GM12878 (cell line): Measurements from ENCODE around the gene XPC. TPM values are rescaled to one million over a fixed set of nuclear protein-coding genes. Genes with fewer than 3 reads are reported as not detected.
"Not testable (repeated sequence)": the region's sequence is repeated elsewhere in the genome, so short reads cannot be mapped to it uniquely, and the experiment has no call there.

ENCODE experiments used
- ATAC-seq: fragments of 200-7000 bp; cut with Tn5 transposase; 3 replicates; pipeline ENCODE4 v1.9.1; 2020; ENCODE audit warnings: mild to moderate bottlenecking, moderate library complexity
- BruUV-seq: library from RNA; stranded (reverse); fragments of 400-500 nt; replicated peaks from 2 replicates; lab custom pipeline; 2021; lab: Mats Ljungman, UMichigan
- CTCF ChIA-PET: fragments of 300-600 bp; sonication (Branson Sonifier 250); formaldehyde crosslinking; extraction: SDS; loops from one replicate; lab custom pipeline; 2021; ENCODE audit warnings: inconsistent platforms; lab: Yijun Ruan, JAX
- POLR2A ChIA-PET: fragments of 350-600 bp; formaldehyde crosslinking; extraction: SDS; loops from one replicate; lab custom pipeline; 2021; ENCODE audit warnings: inconsistent platforms; lab: Charles Lee
- RAD21 ChIA-PET: fragments of 300-600 bp; sonication (Branson Sonifier 250); formaldehyde crosslinking; loops from one replicate; lab custom pipeline; 2023; ENCODE audit warnings: antibody characterized with exemption; ENCODE audit not compliant: unreplicated experiment; lab: Charles Lee
- SMC1A ChIA-PET: fragments of 300-600 bp; sonication (Branson Sonifier 250); formaldehyde crosslinking; loops from one replicate; lab custom pipeline; 2023; ENCODE audit not compliant: unreplicated experiment, uncharacterized antibody; lab: Charles Lee
- DNase-seq: peaks from one replicate; pipeline ENCODE4 v3.0.0-alpha.2; 2011; ENCODE audit warnings: low read depth, low spot score
- FAIRE-seq: peaks from 3 replicates; lab custom pipeline; 2011; peaks lifted over from hg19 to GRCh38; lab: Jason Lieb, UNC
- H2AFZ ChIP-seq: 2 replicates; pipeline ENCODE4 v1.6.0; 2011; ENCODE audit warnings: low read depth, low read length, control low read depth; ENCODE audit not compliant: control insufficient read depth
- H3K27ac ChIP-seq: 2 replicates; pipeline ENCODE4 v1.5.1; 2011; ENCODE audit warnings: control low read depth; ENCODE audit not compliant: control insufficient read depth, insufficient read depth
- H3K27me3 ChIP-seq, 2 experiments: replicated peaks in 1 of 2; 2 replicates each; pipeline versions ENCODE4 v1.6.0 to v1.6.1; 2011; ENCODE audit warnings: low read length in 1 of 2; ENCODE audit not compliant: control insufficient read depth in 2 of 2, insufficient read depth in 2 of 2
- H3K36me3 ChIP-seq, 2 experiments: 2 replicates each; pipeline ENCODE4 v1.5.1; 2011; ENCODE audit warnings: low read length in 1 of 2; ENCODE audit not compliant: control insufficient read depth in 2 of 2, insufficient read depth in 2 of 2
- H3K4me1 ChIP-seq: 2 replicates; pipeline ENCODE4 v1.6.1; 2011; ENCODE audit warnings: mild to moderate bottlenecking, low read length, moderate library complexity, mixed read lengths; ENCODE audit not compliant: control insufficient read depth, insufficient read depth
- H3K4me2 ChIP-seq: 2 replicates; pipeline ENCODE4 v1.6.0; 2011; ENCODE audit warnings: control low read depth; ENCODE audit not compliant: control insufficient read depth, insufficient read depth
- H3K4me3 ChIP-seq: fragments of 200-600 bp; sonication (generic); 2 replicates; pipeline ENCODE4 v1.5.1; 2016
- H3K79me2 ChIP-seq: 2 replicates; pipeline ENCODE4 v1.6.0; 2011; ENCODE audit warnings: low read length; ENCODE audit not compliant: control insufficient read depth, insufficient read depth
- H3K9ac ChIP-seq: 2 replicates; pipeline ENCODE4 v1.8.0; 2011; ENCODE audit warnings: low read length, control low read depth, mixed read lengths; ENCODE audit not compliant: control insufficient read depth, insufficient read depth
- H3K9me3 ChIP-seq: replicated peaks from 3 replicates; pipeline ENCODE4 v1.5.1; 2011; ENCODE audit warnings: mild to moderate bottlenecking, low read length; ENCODE audit not compliant: control insufficient read depth, insufficient read depth
- H4K20me1 ChIP-seq: 2 replicates; pipeline ENCODE4 v1.6.0; 2011; ENCODE audit not compliant: control insufficient read depth, insufficient read depth
- EED ChIP-seq: sonication (generic); IDR thresholded peaks from 2 replicates; pipeline ENCODE4 v1.6.1; 2016; ENCODE audit warnings: antibody characterized with exemption, low read depth
- POU2F2 ChIP-seq: IDR thresholded peaks from 3 replicates; pipeline ENCODE4 v1.6.1; 2011; ENCODE audit warnings: low read depth, mild to moderate bottlenecking, low read length, borderline replicate concordance
- RBBP5 ChIP-seq: fragments of 200-600 bp; sonication (generic); conservative IDR thresholded peaks from 2 replicates; pipeline ENCODE4 v1.6.1; 2016
- RUNX3 ChIP-seq: IDR thresholded peaks from 2 replicates; pipeline ENCODE4 v1.6.1; 2012; ENCODE audit warnings: low read length, inconsistent platforms
- SPI1 ChIP-seq: IDR thresholded peaks from 2 replicates; pipeline ENCODE4 v1.6.1; 2011; ENCODE audit warnings: low read depth, mild to moderate bottlenecking, low read length, moderate library complexity, borderline replicate concordance; ENCODE audit not compliant: insufficient read depth
- WGBS: methylation state at CpG from one replicate; pipeline ENCODE4 v1.1.6; 2016; ENCODE audit warnings: low lambda C conversion rate; ENCODE audit not compliant: insufficient replicate concordance, insufficient coverage; ENCODE audit errors: missing lambda C conversion rate; 5-methylcytosine and 5-hydroxymethylcytosine counted together
- in situ Hi-C: fragments of 300-500 bp; cut with MboI; formaldehyde crosslinking; loops from 9 replicates; pipeline ENCODE4 v1.14.3; 2018; ENCODE audit warnings: mixed read lengths
- intact Hi-C: fragments of 100-400 bp; cut with micrococcal nuclease; formaldehyde crosslinking; loops from one replicate; pipeline ENCODE4 v1.14.2; 2022; ENCODE audit not compliant: unreplicated experiment
- polyA plus RNA-seq, 11 experiments: library from polyadenylated mRNA; depleted of rRNA in 4 of 11; unstranded in 6 of 11; stranded (reverse) in 5 of 11; fragments of >200 nt; fragmentation: Nextera tagmentation in 4 of 11; fragmentation: Illumina TruSeq in 1 of 11; extraction: Ambion mirVana in 4 of 11; extraction: Trizol in 1 of 11; gene quantifications; 1 replicate in 1 of 11; 2 replicates in 10 of 11; pipeline versions ENCODE4 v1.2.1 to v1.2.3, GENCODE V29; 2011 to 2016; ENCODE audit warnings: inconsistent platforms in 2 of 11, missing spikeins in 2 of 11, low read depth in 1 of 11
- total RNA-seq, 4 experiments: library from RNA; depleted of rRNA in 3 of 4; stranded (reverse); fragments of >200 nt in 3 of 4; fragmentation: Illumina TruSeq in 1 of 4; extraction: Trizol in 1 of 4; gene quantifications; 2 replicates each; pipeline versions ENCODE4 v1.2.1 to v1.2.3, GENCODE V29; 2013 to 2021

XPC gene
- total and polyA plus RNA-seq, 10 of the 15 experiments (the other 5 are each of a cell fraction or from before 2014, with no cell fraction given) = 4.0 to 48.3 (median 29.8) TPM

DNA sequence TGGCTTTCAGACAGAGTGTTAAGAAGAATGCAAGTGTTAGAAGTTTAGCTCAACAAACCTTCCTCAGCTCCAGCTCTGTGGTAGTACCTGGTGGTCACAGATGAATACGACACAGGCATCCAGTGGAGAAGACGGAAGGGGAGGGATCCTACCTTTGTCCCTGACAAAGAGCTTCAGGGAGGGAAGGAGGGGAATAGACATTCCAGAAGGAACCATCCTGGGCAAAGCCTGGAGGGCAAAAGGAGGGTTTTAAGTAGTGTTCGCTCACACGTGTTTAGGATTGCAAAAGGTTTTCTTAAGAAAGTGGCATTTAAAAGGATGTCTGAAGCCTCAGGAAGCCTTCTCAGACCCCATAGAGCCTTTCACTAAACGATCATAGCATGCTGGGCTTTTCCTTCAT lies 56.5 kb downstream of the XPC start (continued):
- no peak for TF ChIP-seq POU2F2
- TF ChIP-seq EED = no peak
- TF ChIP-seq RBBP5 = no peak
- no peak for TF ChIP-seq SPI1
- no peak for TF ChIP-seq RUNX3
- TF ChIP-seq, all 136 proteins: peak for 0

DNA sequence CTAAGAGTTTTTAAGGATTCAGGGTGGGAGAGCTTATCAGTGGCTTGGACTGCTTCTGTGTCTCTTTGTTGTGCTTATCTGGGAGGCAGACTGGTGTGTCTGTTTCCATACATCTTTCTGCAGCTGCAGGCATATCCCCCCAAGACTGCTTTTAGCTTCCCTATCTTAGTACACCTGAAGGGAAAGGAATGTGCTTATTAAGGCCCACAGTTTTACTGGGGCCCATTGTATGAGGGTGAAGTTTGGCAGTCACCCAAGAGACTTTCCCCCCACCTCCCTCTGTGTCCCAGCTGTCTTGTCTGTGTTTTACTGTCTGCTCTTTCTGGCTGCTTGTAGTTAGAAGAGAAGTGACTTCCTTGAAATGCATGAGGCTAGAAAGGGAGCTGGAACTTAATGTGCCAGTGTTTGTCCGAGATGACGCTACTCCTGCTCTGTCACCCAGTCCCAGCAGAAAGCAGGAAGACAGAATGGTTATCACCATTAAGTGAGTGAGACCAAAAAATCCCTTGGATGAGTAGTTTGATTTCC lies 57.4 kb downstream of the XPC start:
- in situ Hi-C loops, H3K36me3 ChIP-seq: not testable (repeated sequence)

More for the DNA sequence above, 57.4 kb downstream of the XPC start:
- H3K4me2 ChIP-seq, H3K4me1 ChIP-seq, BruUV-seq, H2AFZ ChIP-seq, H3K4me3 ChIP-seq, H4K20me1 ChIP-seq, FAIRE-seq, H3K27me3 ChIP-seq, SMC1A ChIA-PET, ATAC-seq, DNase-seq, H3K9me3 ChIP-seq, POLR2A ChIA-PET, H3K27ac ChIP-seq, RAD21 ChIA-PET: not testable (repeated sequence)
- CTCF ChIA-PET = interaction anchor here (1.4 kb wide), 1 partner anchor 225 kb away, joined by 7 read pairs; no protein-coding TSS in a partner anchor
- peaks cover 33% of the 10 kb centered on the region for H3K79me2 ChIP-seq
- intact Hi-C loops = loop anchor here (5.0 kb wide), 1 partner anchor 224 kb away; no protein-coding TSS in a partner anchor
- 0 out of 2 replicates have a peak overlapping the region, but pooled peaks have one; percentile 9 for H3K9ac ChIP-seq
- 100% methylated on average over 2 of the region's 2 CpGs for WGBS
